Activated gamma-delta T cell treated with Interleukin-2 at 50 U/mL for 16 hours (primary cell): Measurements from ENCODE around the gene ITPKA.
A peak's percentile ranks its signal among the peaks of the same experiment; 100 is the strongest.
"Not testable (repeated sequence)": the region's sequence is repeated elsewhere in the genome, so short reads cannot be mapped to it uniquely, and the experiment has no call there.

Experiments
- DNase-seq: peaks from one replicate; pipeline ENCODE4 v3.0.0-alpha.2; 2020

ITPKA gene

DNA sequence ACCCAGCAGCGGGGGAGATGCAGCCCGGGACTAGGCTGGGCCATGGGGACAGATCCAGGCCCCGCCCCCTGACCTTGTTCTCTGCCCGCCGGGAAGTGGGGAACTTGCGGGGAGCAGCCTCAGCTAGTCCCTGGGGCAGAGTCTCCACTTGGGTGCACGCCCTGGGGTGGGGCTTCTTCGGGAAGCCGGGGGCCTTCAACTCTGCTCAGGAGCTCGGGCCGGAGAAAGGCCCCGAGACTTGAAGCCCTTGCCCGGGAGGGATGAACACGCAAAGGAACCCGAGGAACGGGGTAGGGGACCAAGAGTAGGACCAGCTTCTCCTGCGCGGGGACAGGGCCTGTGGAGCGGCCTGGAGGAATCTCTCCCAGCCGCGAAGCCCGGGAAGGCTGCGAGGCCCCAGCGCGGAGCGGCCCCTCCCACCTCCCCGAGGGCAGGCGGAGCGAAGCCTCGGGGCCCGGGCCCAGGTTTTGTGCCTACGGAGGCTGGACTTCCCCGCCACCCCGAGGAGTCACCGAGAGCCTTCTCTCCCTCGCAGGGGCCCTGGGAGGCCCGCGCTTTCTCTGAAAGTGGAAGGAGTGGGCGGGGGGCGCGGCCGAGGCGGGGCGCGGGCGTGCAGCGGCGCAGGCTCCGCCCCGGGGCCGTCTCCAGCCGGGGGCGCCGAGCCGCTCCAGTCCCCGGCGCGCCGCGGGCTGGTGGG lies at the start of gene ITPKA:
TSS of gene ITPKA (plus strand) at position 670 of the 697 bp plus-strand sequence. CDS start 54 bp downstream, outside the sequence.
- peak; percentile 67 for DNase-seq

DNA sequence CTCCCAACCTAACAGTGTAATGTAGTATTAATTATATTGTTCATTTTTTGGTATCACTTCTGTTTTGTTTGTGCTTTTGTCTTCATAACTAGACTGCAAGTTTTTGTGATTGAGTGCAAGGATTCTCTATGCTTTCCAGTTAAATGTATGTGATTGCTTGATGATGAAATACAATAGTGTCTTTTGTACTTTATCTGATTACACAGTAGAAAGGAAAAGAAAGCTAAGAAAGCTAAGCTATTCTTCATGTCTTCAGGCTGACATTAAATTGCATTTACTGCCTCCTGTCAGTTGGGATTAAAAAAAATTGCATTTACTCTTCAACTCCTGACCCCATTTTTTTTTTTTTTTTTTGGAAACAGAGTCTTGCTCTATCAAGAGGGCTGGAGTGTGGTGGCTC lies 48.3 kb upstream of the ITPKA start:
- no peak for DNase-seq

GRCh38 chr15:41462084-41462795 lies 31.4 kb upstream of the ITPKA start:
- DNase-seq: no peak

GRCh38 chr15:41464889-41465580 lies 28.6 kb upstream of the ITPKA start:
- no peak for DNase-seq

- no peak for DNase-seq
Measured at GRCh38 chr15:41465822-41466421, 27.8 kb upstream of the ITPKA start.

DNA sequence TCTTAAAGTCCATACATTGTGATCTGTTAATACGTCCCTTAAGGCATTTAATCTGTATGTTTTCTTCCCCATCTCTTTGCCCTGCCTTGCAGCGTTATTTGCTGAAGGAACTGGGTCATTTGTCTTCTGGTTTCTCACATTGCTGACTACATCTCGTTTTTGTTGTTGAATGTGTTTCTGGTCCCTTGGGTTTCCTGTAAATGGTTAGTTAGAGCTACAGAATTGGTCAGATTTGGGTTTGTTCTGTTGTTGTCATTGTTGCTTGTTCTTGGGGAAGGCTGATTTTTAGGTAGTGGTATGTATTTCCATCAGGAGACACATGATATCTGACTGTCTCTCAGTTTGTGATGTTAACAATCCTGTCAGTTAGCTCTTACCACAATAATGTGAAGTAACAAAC lies 27.0 kb upstream of the ITPKA start:
- DNase-seq: no peak

DNA sequence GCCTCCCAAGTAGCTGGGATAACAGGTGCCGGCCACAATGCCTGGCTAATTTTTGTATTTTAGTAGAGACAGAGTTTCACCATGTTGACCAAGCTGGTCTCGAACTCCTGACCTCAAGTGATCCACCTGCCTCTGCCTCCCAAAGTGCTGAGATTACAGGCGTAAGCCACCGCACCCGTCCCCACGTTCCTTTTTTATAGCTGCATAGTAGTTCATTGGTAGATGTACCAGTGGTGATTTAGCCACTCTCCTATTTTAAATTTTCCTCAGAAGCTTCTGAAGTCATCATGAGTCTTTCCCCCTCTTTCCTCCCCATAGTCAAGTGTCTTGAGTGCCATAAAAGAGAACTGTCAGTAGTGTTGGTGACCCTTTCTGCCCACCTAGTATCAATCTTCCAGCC lies 24.0 kb upstream of the ITPKA start:
- DNase-seq: not testable (repeated sequence)

DNA sequence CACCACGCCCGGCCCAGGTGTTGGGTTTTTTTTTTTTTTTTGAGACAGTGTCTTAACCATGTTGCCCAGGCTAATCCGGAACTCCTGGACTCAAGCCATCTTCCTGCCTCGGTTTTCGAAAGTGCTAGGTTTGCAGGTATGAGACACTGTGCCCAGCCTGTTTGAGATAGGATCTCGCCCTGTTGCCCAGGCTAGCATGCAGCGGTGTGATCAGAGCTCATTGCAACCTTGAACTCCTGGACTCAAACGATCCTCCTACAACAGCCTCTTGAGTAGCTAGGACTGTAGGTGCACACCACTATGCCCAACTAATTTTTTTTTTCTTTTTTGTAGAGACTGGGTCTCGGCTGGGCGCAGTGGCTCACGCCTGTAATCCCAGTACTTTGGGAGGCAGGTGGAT lies 20.3 kb upstream of the ITPKA start:
- no peak for DNase-seq

GRCh38 chr15:41474436-41474835 lies 19.2 kb upstream of the ITPKA start:
- DNase-seq: no peak

DNA sequence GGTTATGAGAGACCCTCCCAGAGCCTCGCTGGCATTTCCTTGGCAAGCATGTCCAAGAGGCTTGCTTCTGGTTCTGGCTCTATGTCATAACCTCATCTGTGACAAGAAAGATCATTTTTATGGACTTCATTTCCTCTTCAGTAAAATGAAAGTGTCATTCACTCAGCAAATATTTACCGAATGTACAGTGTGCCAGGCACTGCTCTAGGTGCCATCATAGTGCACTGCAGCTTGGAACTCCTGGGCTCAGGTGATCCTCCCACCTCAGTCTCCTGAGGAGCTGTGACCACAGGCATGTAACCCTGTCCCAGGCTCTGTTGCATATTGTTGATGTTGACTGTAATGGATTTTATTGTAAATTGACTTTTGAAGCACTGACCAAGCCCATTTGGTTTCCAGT lies 18.7 kb upstream of the ITPKA start:
- DNase-seq: no peak

DNA sequence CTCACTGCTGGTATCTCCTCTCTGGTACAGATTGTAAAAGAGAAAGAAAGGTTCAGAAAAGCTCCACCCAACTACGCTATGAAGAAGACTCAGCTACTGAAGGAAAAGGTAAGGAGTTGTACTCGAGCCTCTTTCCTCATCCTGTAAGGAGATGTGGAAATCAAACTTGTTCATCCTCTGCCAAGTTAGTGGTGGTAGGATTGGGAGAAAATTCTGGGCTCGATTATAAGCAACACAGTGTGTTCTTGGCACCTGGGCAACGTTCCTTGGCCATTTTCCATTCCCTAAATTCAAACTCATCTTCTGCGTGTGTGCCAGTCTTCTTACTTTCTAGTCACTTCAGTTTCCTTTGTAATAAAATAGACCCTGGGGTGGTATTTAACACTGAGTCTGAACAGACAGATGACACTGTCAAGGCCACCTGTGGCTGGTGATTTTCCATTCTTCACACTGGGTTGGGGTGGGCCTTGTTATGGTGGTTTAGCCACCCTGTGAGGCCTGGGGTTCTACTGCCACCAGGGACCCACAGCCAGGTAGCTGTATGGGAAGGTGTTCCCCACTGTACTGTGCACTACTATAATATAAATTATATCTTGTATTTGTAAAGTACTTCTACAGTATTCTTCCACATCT lies 17.1 kb upstream of the ITPKA start:
- no peak for DNase-seq

DNA sequence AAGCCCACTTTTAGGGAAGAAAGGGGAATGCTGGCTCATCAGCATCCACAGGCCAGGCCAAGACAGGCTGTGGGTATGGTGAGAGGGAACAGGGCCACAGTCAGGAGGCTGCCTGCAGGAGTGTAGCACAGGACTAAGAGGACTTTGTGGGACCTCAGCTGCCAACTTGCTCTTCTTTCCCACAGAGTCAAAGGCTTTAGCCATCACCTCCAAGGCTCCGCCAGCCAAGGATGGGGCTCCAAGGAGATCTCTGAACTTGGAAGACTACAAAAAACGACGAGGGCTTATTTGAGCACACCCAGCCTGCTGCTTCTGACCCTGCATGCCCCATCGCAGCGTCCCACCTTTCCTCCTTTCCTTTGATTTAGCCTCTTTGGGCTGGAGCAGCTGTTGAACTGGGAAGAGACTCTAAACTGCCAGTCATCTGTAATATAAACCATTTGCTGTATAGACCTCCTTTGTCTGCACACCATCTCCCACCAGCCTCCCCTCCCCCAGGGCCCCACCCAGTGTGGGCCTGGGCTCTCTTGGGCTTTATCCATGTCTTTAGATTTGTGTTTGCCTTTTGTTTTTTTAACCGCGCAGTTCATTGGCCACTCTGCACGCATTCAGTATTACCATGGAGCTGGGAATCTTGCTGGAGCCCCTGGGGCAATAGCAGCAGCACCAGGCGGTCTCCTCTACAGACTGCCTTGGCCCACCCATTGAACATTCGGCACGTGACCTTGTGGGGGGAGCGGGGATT lies 13.1 kb upstream of the ITPKA start:
- no peak for DNase-seq

DNA sequence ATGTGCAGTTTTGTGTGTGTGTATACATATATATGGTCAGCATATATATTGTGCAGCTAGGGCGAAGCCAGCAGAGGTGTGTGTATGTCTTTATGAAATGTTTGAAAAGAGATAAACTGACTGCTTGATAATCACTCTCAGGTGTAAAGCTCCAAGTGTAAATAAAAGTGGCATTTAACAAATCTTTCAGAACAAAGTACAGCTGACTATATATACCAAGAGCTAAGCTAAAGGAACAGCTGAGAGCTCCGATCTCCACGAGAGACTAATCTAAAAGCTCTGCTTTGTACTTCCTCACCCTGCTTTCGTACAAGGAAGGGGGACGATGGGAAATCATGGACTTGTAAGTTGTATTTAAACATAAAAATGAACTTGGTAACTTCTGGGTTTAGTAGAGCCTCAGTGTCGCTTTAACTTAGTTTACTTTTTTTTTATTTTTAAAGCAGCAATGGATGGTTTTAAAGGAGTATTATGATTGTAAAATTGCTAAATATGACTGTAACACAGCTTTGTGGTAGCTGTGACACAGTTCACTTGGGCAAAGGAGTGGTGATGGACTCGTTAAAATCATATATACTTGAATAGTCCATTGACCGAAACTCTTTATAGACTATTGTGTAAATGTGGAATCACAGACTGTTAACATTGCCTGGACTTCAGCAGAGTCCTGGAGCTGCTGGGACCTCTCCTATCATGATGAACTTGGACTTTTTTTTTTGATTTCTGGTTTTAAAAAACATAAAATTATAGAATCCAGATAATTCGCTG lies 11.4 kb upstream of the ITPKA start:
- no peak for DNase-seq

DNA sequence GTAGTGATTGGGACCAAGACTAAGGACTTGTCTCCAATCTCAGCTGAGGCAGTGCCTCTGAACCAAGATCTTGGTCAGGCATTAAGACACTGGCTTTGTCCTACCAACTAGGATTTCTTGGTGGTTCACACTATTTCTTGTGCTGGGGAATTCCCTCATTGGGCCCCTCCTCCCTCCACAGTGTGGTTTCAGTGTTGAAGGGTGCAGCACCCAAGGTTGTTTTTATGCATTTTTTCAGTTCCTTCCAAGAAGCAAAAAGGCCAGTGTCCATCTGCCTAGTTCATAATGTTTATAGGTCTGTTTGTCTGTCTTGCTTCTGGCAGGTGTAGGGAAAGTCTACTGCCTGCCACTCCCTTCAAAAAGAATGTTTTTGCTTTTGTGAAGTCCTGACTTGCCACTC lies 10.6 kb upstream of the ITPKA start:
- DNase-seq: peak; percentile 37

GRCh38 chr15:41483519-41483918 lies 10.2 kb upstream of the ITPKA start:
- no peak for DNase-seq

- no peak for DNase-seq
Measured at GRCh38 chr15:41484937-41485625, 8.6 kb upstream of the ITPKA start.

DNA sequence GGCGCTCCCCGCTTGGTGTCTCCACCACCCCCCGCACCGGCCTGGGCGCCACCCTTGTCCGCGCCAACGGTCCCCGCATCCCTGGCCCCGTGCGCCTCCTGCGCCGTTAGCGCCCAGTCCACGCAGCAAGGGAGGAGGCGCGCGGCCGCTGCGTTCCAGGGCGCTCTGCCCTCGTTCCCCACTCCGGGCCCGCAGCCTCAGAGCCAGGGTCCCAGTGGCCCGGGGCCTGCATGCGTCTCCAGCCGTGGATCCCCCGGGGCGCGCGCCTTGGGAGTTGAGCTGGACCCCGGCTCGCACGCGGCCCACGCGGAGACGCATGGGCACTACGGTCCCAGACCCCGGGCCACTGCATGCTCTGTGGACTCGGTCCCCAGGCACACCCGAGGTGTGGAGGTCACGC lies 7.4 kb upstream of the ITPKA start:
- no peak for DNase-seq

DNA sequence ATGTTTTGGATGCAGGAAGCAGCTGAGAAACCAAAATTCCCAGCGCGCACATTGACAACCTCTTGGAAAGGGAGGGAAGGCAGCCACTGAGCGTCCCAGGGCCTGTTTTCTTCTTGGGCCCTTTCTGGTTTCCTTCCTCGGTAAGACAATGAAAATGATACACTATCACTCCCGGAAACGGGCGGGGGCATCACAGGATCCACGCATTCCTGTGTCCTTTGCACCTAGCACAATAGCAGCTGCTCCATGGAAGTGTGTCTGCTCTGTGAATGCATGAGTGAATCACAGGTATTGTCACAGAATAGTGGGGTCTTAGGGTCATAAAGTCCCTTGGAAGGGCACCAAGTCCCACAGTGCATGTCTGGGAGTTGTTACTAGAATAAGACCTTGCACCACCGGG lies 6.3 kb upstream of the ITPKA start:
- no peak for DNase-seq

- no peak for DNase-seq
Measured at GRCh38 chr15:41487802-41488201, 5.9 kb upstream of the ITPKA start.

DNA sequence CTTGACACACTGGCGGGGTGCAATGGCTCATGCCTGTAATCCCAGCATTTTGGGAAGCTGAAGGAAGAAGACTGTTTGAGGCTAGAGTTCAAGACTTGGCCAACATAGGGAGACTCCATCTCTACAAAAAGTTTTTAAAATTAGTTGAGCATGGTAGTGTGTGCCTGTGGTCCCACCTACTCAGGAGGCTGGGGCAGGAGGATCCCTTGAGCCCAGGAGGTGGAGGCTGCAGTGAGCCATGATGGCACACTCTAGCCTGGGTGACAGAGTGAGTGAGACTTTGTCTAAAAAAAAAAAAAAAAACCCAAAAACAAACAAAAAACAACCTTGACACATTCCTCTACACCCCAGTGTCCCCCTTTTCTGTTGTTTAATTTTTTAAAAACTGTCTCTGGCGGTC lies 4.0 kb upstream of the ITPKA start:
- no peak for DNase-seq

DNA sequence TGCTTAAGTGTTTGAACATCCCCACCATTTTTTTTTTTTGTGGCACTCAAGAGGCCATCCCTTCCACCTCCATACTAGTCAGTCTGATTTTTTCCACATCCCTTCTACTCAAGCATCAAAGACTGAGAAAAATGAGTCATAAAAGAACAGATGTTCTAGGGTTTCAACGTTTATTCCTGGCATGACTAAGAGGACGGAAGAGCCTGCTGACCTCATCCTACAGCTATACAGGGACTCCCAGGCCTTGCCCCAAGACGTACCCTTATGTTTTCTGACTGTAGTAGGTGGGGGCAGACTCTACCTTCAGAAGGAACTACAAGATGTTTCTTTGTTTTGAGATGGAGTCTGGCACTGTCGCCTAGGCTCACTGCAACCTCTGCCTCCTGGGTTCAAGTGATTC lies 3.3 kb upstream of the ITPKA start:
- no peak for DNase-seq
